Measurements from ENCODE around the gene TIAM1. TPM values are rescaled to one million over a fixed set of nuclear protein-coding genes. Genes with fewer than 3 reads are reported as not detected.

TIAM1 gene
- total RNA-seq, 1 donor from 2014 or later, result 16.7 TPM

DNA sequence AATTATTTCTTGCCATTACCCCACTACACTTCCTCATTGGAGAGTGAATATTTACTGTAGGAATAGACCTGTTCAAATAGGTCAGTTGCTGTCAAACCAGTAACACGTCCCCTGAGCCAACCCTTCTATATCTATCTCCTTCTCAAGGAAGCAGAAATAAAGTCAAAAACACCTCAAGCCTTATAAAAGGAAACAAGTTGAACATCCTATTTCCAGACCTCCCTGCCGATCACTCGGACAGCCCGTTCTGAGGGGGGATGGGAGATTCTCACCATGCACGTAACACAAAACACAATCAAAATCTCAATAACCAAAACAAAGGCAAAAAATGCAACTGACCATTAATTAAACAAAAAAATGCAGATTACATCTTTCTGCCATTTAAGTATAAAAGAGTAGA, 184.3 kb downstream of the TIAM1 start:
- TF ChIP-seq, protein P1, sequence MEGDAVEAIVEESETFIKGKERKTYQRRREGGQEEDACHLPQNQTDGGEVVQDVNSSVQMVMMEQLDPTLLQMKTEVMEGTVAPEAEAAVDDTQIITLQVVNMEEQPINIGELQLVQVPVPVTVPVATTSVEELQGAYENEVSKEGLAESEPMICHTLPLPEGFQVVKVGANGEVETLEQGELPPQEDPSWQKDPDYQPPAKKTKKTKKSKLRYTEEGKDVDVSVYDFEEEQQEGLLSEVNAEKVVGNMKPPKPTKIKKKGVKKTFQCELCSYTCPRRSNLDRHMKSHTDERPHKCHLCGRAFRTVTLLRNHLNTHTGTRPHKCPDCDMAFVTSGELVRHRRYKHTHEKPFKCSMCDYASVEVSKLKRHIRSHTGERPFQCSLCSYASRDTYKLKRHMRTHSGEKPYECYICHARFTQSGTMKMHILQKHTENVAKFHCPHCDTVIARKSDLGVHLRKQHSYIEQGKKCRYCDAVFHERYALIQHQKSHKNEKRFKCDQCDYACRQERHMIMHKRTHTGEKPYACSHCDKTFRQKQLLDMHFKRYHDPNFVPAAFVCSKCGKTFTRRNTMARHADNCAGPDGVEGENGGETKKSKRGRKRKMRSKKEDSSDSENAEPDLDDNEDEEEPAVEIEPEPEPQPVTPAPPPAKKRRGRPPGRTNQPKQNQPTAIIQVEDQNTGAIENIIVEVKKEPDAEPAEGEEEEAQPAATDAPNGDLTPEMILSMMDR (IDR thresholded peaks at IDR 0.05), result no peak
- DNase-seq (ENCODE audit: extremely low spot score, unreplicated experiment), result no peak
- Mint-ChIP-seq H3K36me3 (ENCODE audit: unreplicated experiment) (peaks cover 10% of the 10 kb centered on the region), H3K27me3 (ENCODE audit: unreplicated experiment) (no peaks in the 10 kb centered on the region), H3K4me1 (ENCODE audit: unreplicated experiment) (peaks cover 27% of the 10 kb centered on the region), H3K27ac (ENCODE audit: unreplicated experiment) (no peak overlapping the region), H3K9me3 (ENCODE audit: unreplicated experiment) (peaks cover 5% of the 10 kb centered on the region), H3K4me3 (ENCODE audit: unreplicated experiment) (no peak overlapping the region)

- TF ChIP-seq, protein P1 (IDR thresholded peaks at IDR 0.05), result no peak
- Mint-ChIP-seq H3K27me3 (ENCODE audit: unreplicated experiment) (no peaks in the 10 kb centered on the region), H3K36me3 (ENCODE audit: unreplicated experiment) (peaks cover 11% of the 10 kb centered on the region), H3K4me1 (ENCODE audit: unreplicated experiment) (peaks cover 27% of the 10 kb centered on the region), H3K27ac (ENCODE audit: unreplicated experiment) (no peak overlapping the region), H3K4me3 (ENCODE audit: unreplicated experiment) (no peak overlapping the region), H3K9me3 (ENCODE audit: unreplicated experiment) (peaks cover 5% of the 10 kb centered on the region)
- no peak for DNase-seq (ENCODE audit: extremely low spot score, unreplicated experiment)
Observed at GRCh38 chr21:31158789-31159581, 185.1 kb downstream of the TIAM1 start.

GRCh38 chr21:31157756-31158155, 186.3 kb downstream of the TIAM1 start:
- H3K9me3 Mint-ChIP-seq (ENCODE audit: unreplicated experiment), result peaks cover 5% of the 10 kb centered on the region
- H3K27ac Mint-ChIP-seq (ENCODE audit: unreplicated experiment), result no peak overlapping the region
- H3K4me3 Mint-ChIP-seq (ENCODE audit: unreplicated experiment), result no peak overlapping the region

DNA sequence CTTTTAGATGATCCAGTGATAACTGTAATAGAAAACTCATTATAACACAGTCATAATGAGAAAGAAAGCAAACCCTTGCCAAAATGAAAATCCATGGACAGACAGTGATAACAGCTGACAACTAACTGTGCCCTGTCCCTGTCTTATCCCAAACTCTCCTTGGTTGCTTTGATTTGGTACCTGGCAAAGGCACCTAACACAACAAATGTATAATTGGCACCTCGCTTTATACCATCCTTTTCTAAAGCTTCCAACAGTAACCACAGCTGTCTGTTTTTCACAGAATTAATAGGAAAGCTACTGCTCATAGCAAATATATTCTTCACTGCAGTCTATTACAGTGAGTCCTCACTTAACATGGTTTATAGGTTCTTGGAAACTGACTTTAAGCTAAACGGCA, 187.4 kb downstream of the TIAM1 start:
- H3K9me3 Mint-ChIP-seq (ENCODE audit: unreplicated experiment), result peaks cover 5% of the 10 kb centered on the region

More at GRCh38 chr21:31157756-31158155, 186.3 kb downstream of the TIAM1 start:
- Mint-ChIP-seq H3K4me1 (ENCODE audit: unreplicated experiment) (peaks cover 25% of the 10 kb centered on the region), H3K27me3 (ENCODE audit: unreplicated experiment) (no peaks in the 10 kb centered on the region), H3K36me3 (ENCODE audit: unreplicated experiment) (peaks cover 7% of the 10 kb centered on the region)
- DNase-seq (ENCODE audit: extremely low spot score, unreplicated experiment), result no peak
- TF ChIP-seq, protein P1 (IDR thresholded peaks at IDR 0.05), result no peak

GRCh38 chr21:31156169-31156568, 187.9 kb downstream of the TIAM1 start:
- Mint-ChIP-seq H3K27me3 (ENCODE audit: unreplicated experiment) (no peaks in the 10 kb centered on the region), H3K36me3 (ENCODE audit: unreplicated experiment) (peaks cover 10% of the 10 kb centered on the region), H3K4me1 (ENCODE audit: unreplicated experiment) (peaks cover 16% of the 10 kb centered on the region), H3K27ac (ENCODE audit: unreplicated experiment) (no peak overlapping the region), H3K9me3 (ENCODE audit: unreplicated experiment) (peaks cover 5% of the 10 kb centered on the region), H3K4me3 (ENCODE audit: unreplicated experiment) (no peak overlapping the region)
- no peak for DNase-seq (ENCODE audit: extremely low spot score, unreplicated experiment)
- TF ChIP-seq, protein P1 (IDR thresholded peaks at IDR 0.05), result no peak

More for the DNA sequence above, 187.4 kb downstream of the TIAM1 start:
- Mint-ChIP-seq H3K27me3 (ENCODE audit: unreplicated experiment) (no peaks in the 10 kb centered on the region), H3K4me1 (ENCODE audit: unreplicated experiment) (peaks cover 20% of the 10 kb centered on the region), H3K27ac (ENCODE audit: unreplicated experiment) (no peak overlapping the region), H3K36me3 (ENCODE audit: unreplicated experiment) (peaks cover 10% of the 10 kb centered on the region), H3K4me3 (ENCODE audit: unreplicated experiment) (no peak overlapping the region)
- no peak for DNase-seq (ENCODE audit: extremely low spot score, unreplicated experiment)
- TF ChIP-seq, protein P1 (IDR thresholded peaks at IDR 0.05), result no peak
